NAMALWA (cell line): Measurements from ENCODE around the gene TESK1.
"Not testable (repeated sequence)": the region's sequence is repeated elsewhere in the genome, so short reads cannot be mapped to it uniquely, and the experiment has no call there.

ENCODE experiments used
- DNase-seq: peaks from one replicate; pipeline ENCODE4 v3.0.0-alpha.2; 2015; ENCODE audit warnings: low spot score

Gene TESK1

DNA sequence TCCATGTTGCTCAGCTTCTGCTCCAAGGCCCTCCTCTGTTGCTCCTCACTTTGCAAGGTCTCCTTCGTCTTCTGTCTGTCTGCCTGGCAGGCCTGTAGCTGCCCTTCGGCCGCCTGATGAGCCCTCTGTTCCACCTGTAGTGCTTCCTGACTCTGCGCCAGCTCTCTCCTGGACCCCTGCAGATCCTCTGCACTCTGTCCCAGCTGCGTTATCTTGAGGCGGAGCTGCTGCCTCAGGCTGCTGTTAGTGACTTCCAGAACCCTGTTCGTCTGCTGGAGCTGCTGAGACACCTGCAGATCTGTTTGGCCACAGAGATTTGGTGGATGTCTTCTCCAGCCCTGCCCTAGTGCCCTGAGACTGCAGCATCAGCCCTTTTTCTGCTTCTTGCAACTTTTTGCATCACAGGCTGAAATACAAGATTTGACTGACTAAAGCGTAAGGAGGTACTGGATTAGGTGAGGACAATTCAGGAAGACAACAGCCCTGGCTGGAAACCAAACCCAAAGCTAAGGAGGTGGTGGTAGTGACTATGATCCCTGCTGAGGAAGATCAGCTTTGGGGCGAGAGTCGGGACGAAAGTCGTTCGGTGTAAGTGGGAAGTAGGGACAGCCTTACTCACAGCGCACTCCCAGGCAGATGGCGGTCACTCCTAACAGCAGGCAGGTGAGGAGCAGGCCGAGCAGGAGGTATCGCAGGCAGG, 11.1 kb downstream of the TESK1 start:
- DNase-seq, result peak; percentile 42

GRCh38 chr9:35616681-35617459, 11.8 kb downstream of the TESK1 start:
- DNase-seq, result peak; percentile 73

GRCh38 chr9:35617548-35617947, 12.5 kb downstream of the TESK1 start:
- DNase-seq, result no peak

DNA sequence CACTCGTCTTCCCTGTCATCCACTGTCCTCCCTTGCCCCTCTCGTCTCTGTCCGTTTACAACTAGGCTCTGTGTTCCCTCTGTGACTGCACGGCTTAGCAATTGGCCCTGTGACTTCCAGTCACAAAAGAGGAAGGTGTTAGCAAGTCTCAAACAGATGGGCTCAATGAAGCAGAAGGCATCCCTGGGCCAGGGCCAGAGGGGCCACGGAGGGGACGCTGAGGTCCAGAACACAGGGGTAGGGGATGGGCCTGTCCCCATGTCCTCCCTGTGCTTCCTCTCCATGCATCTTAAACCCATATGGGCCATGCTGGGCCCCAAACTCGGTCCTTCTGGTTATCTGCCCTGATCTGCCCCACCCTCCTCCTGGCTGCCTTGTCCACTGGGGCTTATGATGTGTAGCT, 13.3 kb downstream of the TESK1 start, which contains the start of gene CD72:
Gene CD72 (minus strand): TSS at position 89 of the 403 bp plus-strand sequence. CDS start 110 bp downstream, outside the sequence.
- DNase-seq, result peak; percentile 88

DNA sequence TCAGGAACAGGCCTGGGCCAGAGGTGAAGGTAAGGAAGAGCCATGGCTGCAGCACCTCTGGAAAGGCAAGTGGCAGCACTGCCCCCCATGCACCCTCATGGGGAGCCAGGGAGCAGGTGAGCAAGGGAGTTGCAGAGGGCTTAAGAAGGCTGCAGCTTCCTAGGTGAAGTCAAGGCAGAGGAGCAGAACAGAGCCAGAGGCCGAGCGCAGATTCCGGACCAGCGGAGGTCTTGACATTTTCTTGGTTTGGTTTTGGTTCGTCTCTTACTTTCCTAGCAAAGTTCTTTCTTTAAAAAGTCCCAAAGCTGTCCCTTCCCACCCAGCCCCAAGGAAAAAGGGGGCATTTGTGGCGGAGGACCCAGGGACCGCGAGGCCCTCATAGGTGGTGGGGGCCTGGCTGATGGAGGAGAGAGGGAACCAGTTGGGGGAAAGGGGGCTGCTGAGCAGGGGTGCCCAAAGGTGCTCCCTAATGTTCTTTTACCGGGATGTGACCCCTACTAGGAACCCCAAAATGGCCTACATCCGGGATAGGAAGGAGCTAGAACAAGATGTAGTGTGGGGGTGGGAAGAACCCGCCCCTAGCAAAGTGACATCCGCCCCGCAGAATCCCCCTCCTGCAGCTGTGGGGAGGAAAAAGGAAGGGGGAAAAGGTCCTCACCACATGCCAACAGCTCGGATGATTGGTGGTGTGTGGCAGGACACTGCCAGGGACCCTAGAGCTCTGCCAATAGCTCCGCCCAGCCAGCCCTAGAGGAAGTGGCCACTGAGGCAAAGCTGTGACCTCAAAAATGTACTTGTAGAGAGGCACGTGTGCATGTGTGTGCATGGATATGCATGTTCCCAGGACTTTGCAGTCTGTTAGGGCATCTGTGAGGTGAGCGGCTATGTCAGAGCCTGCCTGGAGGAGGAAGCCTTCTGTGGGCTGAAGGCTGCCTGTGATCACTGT, 14.1 kb downstream of the TESK1 start:
- DNase-seq, result peak; percentile 96

DNA sequence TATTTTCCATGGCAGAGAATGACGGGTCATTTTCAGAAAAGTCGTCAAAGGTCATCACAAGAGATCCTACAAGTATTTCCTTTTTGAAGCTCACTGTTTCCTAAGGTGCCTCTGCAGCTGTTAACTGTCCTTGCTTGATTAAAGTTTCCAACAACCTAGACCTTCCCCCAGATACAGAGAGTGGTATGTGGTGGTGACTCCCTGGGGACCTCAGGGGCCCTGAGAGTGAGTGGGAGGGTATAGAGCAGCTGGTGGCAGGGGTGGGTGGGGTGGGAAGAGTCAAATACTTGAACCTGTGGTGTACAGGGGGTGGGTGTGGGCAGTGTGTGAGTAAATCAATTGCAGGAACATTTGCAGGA, 14.7 kb downstream of the TESK1 start:
- no peak for DNase-seq

- peak; percentile 1 for DNase-seq
Observed at GRCh38 chr9:35627575-35627974, 22.5 kb downstream of the TESK1 start.

GRCh38 chr9:35628389-35628991, 23.4 kb downstream of the TESK1 start:
- no peak for DNase-seq

- DNase-seq, result no peak
Observed at GRCh38 chr9:35629597-35629996, 24.5 kb downstream of the TESK1 start.

DNA sequence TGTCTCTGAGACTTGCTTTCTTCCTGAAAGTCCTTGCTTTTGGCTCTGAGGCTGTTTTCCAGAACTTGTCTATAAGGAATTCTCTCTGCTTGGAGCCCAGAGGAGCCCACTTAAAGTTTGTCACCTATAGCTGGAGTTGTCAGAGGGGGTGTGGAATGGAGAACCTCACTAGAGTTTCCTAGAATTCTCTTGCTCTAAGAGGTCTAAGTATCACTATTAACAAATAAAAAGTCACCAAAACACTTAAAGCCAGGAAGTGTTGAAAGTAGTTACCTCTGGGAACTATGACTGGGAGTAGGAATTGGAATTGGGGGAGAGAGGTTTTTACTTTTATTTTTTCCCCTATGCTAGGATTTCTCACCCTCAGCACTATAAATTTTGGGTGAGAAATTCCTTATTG, 30.7 kb downstream of the TESK1 start:
- DNase-seq, result no peak

GRCh38 chr9:35636135-35636876, 31.2 kb downstream of the TESK1 start:
- peak; percentile 78 for DNase-seq

- DNase-seq, result not testable (repeated sequence)
Observed at GRCh38 chr9:35636877-35637246, 31.8 kb downstream of the TESK1 start.

GRCh38 chr9:35637427-35637955, 32.4 kb downstream of the TESK1 start:
- DNase-seq, result not testable (repeated sequence)

DNA sequence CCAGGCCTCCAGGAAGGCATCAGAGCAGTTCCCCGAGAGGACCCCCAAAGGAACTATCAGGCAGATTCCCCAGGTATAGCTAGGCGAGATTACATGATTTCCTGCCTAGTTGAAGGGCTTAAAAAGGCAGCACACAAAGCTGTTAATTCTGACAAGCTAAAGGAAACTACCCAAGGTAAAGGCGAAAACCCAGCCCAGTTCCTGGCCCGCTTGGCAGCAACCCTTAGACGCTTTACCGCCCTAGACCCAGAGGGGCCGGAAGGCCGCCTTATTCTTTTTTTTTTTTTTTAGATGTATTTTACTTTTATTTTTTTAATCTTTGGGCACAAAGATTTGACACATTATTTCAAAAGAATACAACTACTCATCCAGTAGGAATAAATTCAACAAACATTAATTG, 33.7 kb downstream of the TESK1 start:
- peak; percentile 53 for DNase-seq

DNA sequence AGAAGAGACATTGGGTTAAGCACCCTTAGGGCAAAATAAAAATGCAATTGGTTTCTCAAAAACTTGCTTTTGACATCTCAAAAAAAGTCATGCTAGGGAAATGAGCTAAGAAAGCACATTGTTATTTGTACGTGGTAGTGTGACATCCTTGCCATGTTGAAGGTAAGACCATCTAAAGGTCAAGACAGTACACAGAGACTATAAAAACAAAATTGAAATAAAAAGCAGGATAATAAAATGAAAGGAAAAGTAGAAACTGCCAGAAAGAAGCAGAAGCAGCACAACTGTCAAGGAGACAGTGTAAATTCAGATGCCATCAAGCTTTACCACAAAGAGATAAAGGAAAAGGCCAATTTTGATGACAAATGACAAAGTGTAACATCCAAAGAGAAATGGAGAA, 34.2 kb downstream of the TESK1 start:
- DNase-seq, result not testable (repeated sequence)

DNA sequence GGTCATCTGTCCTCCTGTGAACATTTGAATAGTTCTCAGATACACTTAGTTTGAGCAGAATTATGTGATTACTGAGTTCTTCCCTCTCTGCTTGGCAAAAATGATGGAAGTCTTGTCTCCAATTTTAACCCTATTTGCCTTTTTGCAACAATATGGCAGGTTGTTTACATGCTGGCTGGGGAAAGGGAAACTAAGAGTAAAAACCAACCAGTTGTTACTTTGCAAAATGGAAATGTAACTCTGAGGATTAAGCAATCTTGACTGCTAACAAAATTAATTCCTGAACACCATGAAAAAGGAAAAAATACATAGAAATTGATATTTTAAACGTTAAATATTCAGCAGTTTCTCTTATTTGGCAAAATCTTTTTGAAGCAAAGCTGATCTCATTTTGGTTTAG, 34.6 kb downstream of the TESK1 start:
- no peak for DNase-seq

DNA sequence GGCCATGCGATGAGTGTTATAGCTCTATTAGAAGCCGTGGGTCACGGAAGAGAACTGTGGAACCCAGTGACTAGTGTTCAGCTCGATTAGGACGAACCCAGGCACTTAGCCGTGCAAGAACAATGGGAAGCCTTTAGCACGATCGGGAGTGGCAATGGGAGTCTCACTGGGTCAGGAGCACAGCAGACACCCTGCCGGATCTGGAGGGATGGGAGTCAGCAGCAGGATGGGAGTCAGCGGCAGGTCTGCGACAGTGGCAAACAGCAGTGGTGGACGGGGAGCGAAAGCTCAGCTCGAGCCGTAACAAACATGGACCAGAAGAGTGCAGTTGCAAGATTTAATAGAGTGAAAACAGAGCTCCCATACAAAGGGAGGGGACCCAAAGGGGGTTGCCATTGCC, 35.4 kb downstream of the TESK1 start:
- not testable (repeated sequence) for DNase-seq

GRCh38 chr9:35641478-35641877, 36.4 kb downstream of the TESK1 start:
- DNase-seq, result not testable (repeated sequence)

GRCh38 chr9:35643046-35643445, 38.0 kb downstream of the TESK1 start:
- no peak for DNase-seq

DNA sequence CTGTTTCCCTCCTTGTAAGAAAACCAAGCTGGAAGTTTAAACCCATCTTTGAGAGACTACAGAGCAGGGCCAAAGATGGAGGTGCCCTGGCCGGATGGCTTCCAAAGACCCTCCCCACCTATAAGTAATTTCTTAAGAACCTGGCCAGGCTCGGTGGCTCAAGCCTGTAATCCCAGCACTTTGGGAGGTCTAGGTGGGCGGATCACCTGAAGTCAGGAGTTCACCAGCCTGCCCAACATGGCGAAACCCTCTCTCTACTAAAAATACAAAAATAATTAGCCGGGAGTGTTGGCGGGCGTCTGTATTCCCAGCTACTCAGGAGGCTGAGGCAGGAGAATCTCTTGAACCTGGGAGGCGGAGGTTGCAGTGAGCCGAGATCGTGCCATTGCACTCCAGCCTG, 40.7 kb downstream of the TESK1 start:
- DNase-seq, result not testable (repeated sequence)

DNA sequence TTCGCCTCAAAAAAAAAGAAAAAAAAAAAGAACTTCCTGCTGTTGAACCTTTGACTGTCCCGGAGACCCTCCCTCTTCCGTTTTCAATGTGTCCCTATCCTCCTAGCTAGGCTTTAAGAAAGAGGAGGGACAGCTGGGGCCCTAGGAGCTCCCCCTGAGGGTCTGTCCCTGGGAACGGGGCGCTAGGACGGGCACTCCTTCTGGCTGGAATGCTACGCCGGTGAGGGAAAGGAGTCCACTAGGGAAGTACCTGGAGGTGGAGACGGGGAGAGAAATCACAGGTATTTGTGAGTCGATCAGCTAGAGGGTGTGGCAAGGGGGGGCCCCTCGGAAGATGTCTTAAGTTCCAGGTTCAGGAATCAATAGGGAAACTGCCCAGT, 41.1 kb downstream of the TESK1 start:
- peak; percentile 50 for DNase-seq
